IPS DF 4.7 (cell line): ENCODE data around the gene PLEKHA6.

Experiments
- DNase-seq: peaks from one replicate; pipeline ENCODE4 v3.0.0-alpha.2; 2013; ENCODE audit warnings: low spot score; ENCODE audit errors: extremely low read depth

The PLEKHA6 gene

DNA sequence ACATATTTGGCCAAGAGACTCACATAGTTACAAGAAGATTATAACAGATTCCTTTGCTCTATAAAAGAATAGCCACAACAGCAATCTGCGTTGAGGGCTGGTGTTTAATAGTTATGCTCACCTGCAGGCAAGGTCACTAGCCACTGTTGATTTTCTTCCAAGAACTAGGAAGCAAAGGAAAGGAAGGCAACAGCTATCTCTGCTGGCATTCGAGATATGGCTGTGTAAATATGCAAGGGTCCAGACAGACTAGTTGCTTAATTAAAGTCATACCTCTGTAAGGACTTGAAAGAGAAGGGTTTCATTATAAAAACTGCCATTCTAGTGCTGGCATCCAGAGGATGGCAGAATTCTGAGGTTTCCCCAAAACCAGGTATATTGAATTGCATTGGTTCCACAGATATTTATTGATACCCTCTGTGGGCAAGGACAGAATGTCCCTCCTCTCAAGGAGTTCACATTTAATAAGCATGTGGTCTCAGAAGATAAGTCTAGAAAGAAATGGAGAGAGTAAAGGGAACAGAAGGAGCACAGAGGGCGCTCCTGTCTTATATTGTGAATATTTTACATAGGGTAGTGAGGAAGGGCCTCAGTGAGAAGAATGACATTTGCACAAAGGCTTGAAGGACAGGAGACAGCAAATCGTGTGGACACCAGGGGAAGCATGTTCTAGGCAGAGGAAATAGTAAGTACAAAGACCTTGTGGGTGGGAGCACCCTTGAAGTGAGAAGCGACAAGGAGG lies 23.6 kb upstream of the PLEKHA6 start:
- DNase-seq: no peak

DNA sequence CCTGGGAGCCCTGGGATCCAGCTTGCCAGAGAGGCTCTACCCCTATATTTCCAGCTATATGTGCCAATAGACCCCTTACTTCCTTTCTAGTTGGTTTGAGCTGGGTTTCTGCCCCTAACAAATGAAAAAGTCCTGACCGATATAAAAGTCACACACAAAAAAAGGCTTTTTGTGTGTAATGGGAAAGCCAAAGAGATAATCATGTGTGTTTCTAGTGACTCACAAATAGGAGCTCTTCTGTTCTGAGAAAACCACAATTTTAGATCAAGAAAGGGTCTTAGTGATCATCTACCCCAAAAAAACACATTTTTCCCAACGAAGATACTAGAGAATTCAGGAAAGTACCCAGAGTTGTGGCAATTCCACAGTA lies 23.0 kb upstream of the PLEKHA6 start:
- no peak for DNase-seq

DNA sequence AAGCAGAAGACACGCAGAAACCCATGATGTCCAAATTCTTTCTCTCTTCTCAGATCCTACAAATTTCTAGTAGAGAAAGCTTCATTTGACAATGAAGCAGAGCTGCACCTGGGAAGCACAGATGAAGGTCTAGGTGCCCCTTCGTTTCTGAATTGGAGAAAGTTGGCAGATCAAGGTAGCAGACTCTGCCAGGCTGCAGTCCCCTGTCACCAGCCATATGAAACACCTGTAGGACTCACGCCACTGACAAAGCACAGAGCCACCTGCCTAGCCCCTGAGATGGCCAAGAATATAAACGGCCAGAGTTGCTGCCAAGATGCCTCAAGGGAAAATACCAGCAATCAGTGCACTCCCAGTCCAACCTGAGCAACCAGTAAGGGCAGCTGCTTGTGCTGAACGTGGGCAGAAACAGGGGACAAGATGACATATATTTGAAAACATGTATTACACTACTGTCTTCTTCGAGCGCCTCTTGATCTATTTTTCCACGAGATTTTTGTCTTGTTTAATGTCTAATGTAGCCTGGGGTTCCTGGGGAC lies 20.6 kb upstream of the PLEKHA6 start:
- DNase-seq: no peak

DNA sequence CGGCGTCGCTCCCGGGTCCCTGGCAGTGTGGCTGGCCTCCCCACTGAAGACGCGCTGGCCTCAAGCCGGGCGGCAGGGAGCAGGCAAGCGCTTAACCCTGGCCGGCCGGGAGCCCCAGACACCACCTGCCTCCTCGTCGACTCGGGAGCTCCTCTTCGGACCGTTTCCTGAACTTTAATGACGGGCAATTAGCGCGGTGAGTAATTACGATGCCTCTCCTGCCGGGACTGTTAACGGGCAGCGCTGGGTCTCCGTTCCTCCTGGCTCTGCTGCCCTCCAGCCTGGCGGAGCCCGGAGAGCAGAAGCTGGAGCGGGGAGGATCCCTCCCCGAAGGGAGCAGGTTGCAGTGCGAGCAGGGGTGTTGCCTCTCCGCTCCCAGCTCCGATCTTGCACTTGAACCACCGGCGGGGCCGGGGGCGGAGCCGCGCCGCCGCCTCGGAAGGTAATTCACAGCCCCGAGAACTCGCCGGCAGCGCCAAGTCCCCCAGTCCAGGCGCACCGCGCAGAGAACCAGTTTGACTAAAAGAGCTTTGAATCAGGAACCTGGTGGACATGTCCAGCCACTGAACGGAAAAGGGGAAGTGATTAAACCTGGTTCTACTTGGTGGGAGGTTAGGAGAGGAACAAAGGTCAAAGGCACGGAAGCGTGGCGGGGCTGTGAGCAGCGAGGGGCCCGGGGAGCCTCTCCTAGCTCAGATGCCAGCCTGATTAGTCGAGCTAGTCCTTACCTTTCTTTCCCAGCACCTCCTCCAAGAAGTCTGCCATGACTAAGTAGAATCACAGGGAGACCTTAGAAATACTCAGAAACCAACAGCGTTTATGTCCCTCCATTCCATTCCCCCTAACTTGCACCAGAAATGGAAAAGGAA lies 18.3 kb upstream of the PLEKHA6 start:
- no peak for DNase-seq

DNA sequence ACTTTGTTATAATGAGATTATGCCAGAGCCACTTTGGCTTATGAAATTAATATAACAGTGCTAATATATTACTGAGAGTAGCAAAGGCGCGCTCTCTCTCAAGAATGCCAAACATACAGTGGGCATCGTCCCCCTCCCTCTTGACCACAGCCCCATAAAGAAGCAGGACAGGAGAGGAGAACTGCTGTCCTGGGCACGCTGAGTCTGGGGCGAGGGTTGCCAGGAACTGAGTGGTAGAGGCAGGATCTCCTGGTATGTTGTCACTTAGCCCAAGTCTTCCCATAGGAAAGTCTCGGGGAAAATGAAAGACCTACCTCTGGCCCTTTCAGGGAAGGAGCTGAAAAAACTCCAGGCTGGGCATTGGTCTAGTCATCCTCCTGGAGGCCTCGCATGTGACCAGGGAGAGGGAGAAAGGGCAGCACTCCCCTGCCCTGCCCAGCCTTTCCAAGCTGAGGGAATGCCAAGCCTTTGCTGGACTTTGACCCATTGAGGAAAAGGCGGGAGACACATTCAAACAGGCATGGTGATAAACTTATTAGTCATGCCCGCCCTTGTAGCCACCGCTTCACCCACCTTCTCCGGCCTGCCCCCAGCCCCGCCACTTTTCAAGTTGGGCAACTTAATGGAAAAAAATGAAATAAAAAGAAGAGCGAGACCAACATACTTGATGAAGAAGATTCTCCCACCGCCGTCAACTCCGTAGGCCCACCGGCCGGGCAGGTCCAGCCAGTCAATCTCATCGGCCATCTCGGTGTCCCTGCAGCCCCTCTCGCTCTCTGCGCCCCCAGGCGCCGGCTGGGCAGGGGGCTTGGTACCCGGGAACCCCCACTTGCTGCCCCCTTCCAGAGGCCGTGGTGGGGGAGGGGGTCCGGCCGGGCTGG lies 17.4 kb upstream of the PLEKHA6 start:
- DNase-seq: no peak

DNA sequence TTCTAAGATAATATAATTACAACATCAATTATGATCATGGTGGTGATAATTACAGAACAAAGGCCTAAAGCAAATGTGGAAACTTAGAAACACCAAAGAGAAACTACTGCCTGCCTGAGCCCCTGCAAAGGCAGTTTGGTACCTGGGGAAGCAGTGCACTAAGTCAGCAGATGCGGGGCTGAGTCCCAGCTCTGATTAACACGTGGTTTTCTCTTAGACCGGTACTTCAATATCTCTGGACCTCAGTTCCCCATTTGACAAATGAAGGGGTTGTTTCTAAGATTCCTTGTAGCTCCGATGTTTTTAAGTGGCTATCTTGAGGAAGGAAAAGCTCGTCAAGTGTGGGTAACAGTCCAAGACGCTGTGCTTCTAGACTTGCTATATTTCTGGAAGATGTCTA lies 16.7 kb upstream of the PLEKHA6 start:
- no peak for DNase-seq

DNA sequence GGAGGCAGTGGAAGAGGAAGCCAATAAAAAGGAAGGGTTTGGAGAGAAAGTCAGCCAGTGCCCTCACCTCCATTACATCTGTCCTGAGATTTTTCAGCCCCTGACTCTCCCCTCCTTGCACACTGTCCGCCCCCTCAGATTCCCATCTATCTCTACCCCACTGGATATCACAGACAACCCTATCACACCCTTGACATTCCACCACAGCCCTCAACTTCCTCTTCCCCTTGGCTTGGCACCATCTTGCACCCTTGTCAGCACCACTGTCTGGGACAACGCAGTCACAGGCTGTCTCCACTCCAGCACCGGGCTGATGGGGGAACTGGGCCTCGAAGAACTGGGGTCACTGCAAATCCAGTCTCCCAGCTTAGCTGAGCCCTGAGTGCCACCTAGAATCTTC lies 14.2 kb upstream of the PLEKHA6 start:
- no peak for DNase-seq

DNA sequence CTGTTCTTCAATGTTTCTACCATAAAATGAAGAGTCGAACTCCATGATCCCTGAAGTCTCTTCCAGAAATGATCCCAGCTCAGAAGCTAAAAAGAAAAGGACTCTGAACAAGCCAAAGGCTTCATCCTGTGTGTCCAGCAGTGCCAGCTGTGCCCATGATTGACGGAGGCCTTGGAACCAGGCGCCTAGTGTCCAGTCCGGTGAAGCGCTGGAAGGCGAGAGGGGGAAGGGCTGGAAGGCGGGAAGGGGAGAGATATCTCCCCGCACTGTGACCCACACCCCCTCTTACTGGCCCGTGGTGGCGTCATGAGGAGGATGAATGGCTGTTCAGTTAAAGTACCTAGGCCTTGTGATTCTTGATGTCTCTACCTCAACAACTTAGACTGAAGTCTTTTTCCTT lies 10.4 kb upstream of the PLEKHA6 start:
- DNase-seq: no peak

DNA sequence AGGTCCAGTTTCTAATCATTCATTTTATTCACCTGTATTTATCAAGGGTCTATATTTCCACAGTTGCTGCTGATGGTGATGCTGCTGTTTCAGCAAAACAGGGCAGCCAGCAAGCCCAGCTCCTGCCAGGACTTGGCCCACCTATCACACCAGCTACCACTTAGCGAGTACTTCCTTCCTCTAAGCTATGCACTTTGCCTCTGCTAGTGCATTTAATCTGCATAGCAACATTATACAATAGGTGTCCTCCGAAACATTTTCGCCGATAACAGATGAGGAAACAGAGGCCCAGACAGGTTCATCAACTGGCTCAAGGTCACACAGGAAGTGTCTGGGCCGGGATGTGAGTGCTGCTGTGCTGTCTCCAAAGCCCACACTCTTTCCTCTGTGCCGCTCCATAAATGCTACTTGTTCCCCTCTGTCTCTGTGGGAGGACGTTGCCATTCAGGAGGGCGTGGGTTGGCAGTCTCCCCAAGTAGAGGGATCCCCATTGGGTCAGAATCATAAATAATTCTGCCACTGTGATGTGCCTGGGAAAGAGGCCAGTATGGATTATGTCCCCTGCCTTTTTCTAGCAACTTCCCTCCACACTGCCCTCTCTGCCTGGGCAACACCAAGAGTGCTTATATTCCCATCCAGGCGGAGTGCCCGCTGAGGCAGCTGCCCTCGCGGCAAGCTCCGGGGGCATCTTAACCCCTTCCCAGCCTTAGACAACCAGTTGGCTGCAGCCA lies 9.4 kb upstream of the PLEKHA6 start:
- DNase-seq: no peak

DNA sequence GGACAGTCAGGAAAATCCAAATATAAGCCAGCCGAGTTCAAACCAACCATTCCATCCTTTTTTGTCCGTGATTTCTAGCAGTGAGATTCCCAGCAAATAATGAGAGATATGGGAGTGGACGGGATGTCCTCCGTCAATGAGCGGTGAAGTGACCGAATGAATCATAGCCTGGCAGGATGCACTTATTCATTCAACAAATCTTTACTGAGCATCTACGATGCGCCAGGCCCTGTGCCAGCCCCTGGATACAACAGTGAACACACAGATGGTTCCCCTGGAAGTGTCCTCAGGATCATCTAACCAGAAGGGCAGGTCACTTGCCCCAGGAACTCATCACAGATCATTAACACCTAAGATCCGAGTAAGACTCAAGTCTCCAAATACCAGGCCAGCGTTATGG lies 8.2 kb upstream of the PLEKHA6 start:
- no peak for DNase-seq

DNA sequence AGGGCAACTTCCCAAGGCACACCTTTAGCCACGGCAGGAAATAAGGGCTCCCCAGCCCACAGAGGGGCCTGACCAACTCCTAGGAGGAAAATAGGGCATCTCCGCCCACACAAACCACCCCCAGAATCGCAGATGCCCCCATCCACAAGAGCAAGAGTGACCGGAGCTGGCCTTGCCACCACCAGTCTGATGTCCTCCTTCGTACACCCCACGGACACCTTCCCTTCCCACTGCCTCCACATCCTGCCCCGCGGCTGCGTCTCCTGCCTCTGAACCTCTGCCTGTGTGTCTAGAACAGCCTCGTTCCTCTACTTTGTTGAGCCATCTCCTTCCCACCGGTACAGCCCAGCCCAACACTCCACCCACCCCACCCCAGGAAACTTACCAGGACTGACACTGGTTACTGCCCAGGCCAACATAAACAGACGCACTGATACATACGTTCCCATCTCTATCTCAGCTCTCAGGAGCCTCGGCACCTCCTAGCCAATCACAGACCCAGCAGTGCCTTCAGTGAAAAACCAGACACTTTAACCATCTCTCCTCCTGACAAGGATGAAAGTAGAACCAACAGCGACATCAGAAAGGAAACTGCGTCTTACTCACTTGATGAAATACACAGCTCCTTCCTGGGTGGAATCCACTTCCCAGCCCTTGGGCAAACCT lies 7.6 kb upstream of the PLEKHA6 start:
- DNase-seq: no peak

DNA sequence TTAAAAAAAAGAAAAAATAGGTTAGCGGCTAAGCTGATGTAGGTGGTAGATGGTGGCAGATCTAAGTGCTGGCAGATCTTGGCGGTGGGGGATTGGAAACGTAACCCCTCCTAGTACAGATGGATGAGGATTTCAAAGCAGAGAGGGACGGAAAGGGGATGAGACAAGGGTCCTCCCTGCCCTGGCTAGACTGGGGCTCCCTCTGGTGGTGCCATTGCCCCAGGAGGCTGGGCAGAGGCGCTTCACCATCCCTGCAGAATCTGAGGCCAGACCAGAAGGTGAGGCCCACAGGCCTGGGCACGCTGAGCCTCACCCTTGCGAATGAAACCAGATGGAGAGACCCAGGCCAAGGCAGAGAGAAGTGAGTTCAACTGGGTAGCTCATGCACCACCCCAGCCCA lies 7.0 kb upstream of the PLEKHA6 start:
- DNase-seq: no peak

DNA sequence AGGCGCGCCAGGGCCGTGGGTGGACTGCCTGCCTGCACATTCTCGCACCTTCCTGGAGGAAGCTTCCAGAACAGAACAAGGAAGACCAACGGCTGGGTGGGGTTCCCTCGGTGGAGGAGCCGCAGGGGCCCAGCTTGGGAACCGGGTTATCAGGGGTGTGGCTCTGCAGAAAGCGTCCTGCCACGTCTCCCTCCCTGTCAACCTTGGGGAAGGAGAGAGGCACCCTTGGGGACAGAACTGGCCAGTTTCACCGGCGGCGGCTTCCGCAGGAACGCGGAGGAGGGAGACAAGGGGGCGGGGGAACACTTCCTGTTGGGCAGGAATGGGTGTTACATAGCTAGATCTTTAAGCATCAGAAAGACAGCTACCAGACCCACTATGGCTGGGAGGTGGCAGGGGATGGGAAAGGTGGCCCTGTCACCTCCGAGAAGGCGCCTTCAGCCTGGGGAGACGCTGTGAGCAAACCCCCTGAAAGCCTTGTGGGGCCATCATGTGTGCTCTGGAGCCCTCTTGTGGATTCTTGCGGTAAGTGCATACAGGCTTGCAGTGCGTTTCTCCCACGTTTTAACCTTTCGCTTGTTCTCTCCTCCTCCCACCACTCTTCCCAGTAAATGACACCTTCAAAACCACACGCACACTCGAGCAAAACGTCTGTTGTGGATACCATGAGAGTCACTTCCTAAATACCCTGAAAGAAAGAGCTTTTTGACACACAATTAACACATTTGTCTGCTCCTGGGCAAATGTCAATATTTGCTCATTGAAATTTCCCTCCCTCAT lies 3.8 kb upstream of the PLEKHA6 start:
- DNase-seq: peak; percentile 69

DNA sequence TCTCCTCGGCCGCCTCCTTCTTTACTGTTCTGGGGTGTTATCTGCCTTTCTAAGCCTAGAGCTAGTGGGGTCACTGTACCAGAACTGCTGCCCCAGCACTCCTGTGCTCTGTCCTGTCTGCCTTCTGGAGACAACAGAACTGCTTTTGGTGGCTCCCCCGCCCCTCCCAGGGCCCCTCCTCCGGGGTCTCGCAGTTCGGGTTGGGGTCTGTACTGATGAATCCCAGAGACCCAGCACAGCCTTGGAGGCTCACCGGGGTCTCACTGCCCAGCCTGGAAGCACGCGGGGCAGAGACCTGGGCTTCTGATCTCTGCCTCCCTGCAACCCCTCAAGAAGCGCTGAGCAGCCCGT lies 3.2 kb upstream of the PLEKHA6 start:
- no peak for DNase-seq

DNA sequence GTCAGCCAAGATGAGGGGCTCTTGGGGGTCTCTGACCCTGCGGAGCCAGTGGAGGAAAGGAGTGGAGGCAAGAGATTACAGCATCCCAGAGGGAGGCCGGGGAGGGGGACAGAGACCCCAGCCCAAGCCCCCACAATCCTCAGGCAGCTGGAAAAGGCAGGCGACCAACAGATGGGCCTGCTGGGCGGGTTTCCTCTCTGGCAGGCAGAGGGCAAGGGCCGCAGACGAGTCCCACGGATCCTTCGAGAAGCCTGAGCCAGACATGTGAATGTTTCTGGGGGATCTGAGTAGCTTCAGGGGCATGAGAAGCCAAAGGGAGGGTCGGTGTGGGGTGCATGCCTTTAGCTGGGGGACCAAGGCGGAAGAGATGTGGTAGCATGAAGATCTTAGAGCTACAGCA lies 2.1 kb upstream of the PLEKHA6 start:
- no peak for DNase-seq

DNA sequence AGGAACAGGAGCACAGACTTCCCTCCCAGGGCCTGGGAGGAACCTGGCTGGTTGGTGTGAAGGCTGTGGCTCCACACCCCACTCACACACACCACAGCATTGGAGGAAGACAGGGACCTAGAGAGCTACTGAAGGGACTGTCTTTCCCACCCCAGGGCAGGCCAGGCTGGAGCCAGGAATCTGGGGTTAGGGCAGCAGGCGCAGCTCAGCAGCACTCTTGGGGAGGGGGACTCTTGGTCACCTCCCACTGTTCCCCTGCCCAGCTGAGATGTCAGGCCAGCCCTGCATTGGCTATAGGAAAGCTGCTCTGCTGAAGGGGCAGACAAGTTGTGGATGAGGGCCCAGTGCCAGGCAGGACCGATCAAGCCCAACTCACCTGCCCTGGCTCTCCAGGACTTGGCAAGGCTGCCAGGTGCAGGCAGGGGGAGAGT lies 1.6 kb upstream of the PLEKHA6 start:
- no peak for DNase-seq

DNA sequence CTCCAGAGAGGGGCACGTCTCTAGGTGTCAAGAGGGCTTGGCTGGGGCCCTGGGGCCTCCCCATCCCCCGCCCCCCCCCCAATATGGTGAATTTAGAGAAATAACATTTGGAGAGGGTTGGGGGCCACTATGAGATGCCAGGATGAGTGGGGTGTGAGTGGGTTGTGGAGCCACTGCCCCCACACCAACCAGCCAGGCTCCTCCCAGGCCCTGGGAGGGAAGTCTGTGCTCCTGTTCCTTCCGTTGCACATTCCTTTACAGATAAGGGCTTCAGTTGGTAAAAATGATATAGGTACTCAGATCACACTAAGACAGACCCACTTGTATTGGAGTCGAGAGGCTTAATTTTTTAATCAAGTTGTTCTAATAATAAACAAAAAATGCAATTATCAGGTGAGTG lies 585 bp upstream of the PLEKHA6 start:
- no peak for DNase-seq

DNA sequence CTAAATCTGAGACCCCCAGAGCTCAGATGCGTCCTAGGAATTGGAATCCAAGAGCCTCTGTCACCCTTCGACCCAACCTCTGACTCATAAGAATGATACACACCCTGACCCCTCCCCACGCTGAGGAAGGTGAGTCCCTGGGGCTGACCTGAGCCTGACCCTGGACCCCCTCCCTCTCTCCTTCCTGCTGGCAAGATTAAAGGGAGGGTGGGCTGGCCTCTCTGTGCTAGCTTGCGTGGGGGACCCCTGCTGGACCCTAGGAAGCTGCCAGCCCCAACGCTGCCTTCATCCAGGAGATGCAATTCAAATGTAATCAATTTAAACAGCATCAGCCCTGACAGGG lies 627 bp downstream of the PLEKHA6 start:
- DNase-seq: no peak

DNA sequence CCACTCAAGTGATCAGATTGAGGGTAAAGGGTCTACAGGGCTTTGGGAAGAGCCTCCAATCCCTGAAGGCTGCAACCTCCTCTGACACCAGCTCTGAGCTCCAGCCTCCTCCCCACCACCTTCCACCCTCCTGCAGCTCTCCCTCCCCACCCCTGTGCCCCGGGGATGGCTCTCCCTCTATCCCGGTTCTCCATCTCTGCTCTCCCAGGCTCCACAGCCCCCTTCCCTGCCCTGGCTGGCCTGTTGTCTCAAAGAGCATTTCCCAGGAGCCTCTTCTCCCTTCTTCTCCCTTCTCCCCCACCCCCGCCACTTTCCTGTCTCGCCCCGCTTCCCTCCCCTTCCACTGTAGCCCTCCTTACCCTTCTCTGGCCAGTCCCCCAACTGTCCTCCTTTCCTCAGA lies 1.1 kb downstream of the PLEKHA6 start:
- DNase-seq: no peak
